Spleen (tissue), 11 donors: Measurements from ENCODE around the gene TNFSF15. TPM values are rescaled to one million over a fixed set of nuclear protein-coding genes. Genes with fewer than 3 reads are reported as not detected.

Experiments
- DNase-seq: peaks from one replicate; pipeline ENCODE4 v3.0.0-alpha.2; 2020
- H3K27ac ChIP-seq, 8 donors: fragments of 200-600 bp; sonication (generic) in 7 of 8; 1 replicate in 4 of 8; 2 replicates in 4 of 8; pipeline versions ENCODE4 v1.5.0 to v1.8.0; 2016 to 2021; ENCODE audit warnings: inconsistent platforms in 4 of 8, mild to moderate bottlenecking in 4 of 8, moderate library complexity in 1 of 8
- H3K27me3 ChIP-seq, 7 donors: fragments of 200-600 bp; sonication (generic) in 6 of 7; replicated peaks in 1 of 7; 1 replicate in 4 of 7; 2 replicates in 3 of 7; pipeline versions ENCODE4 v1.5.0 to v1.8.0; 2016 to 2021; ENCODE audit warnings: inconsistent platforms in 3 of 7, mild to moderate bottlenecking in 1 of 7
- H3K36me3 ChIP-seq, 6 donors: fragments of 200-600 bp; sonication (generic) in 5 of 6; 1 replicate in 4 of 6; 2 replicates in 2 of 6; pipeline versions ENCODE4 v1.5.0 to v1.8.0; 2016 to 2021; ENCODE audit warnings: inconsistent platforms in 2 of 6
- H3K4me1 ChIP-seq, 6 donors: fragments of 200-600 bp; sonication (generic) in 5 of 6; 1 replicate in 3 of 6; 2 replicates in 3 of 6; pipeline versions ENCODE4 v1.5.0 to v1.8.0; 2016 to 2021; ENCODE audit warnings: inconsistent platforms in 3 of 6
- H3K4me3 ChIP-seq, 8 donors: fragments of 200-600 bp; sonication (generic) in 7 of 8; 1 replicate in 4 of 8; 2 replicates in 4 of 8; pipeline versions ENCODE4 v1.5.0 to v1.8.0; 2016 to 2021; ENCODE audit warnings: inconsistent platforms in 4 of 8, mild to moderate bottlenecking in 4 of 8, moderate library complexity in 2 of 8
- H3K9me3 ChIP-seq, 8 donors: fragments of 200-600 bp; sonication (generic) in 7 of 8; 1 replicate in 4 of 8; 2 replicates in 4 of 8; pipeline versions ENCODE4 v1.5.0 to v1.8.0; 2016 to 2021; ENCODE audit warnings: inconsistent platforms in 4 of 8
- CTCF ChIP-seq, 11 experiments: fragments of 200-600 bp in 7 of 11; fragments of 450-650 bp in 4 of 11; sonication (generic) in 4 of 11; IDR thresholded peaks in 8 of 11; conservative IDR thresholded peaks in 3 of 11; 1 replicate in 7 of 11; 2 replicates in 4 of 11; pipeline versions ENCODE4 v1.4.0 to v1.8.0; 2016 to 2021; ENCODE audit warnings: antibody characterized with exemption in 11 of 11, inconsistent platforms in 4 of 11, mild to moderate bottlenecking in 1 of 11
- POLR2A ChIP-seq, 3 donors: fragments of 450-650 bp; IDR thresholded peaks; one replicate each; pipeline ENCODE4 v1.5.1; 2017; ENCODE audit warnings: antibody characterized with exemption in 3 of 3, mild to moderate bottlenecking in 1 of 3
- POLR2AphosphoS5 ChIP-seq, 3 donors: sonication (generic); formaldehyde crosslinking; IDR thresholded peaks; one replicate each; pipeline ENCODE4 v1.5.1; 2017; ENCODE audit warnings: antibody characterized with exemption in 3 of 3
- WGBS, 5 donors: extraction: QIAGEN DNeasy Blood & Tissue Kit in 3 of 5; methylation state at CpG; one replicate each; pipeline versions ENCODE4 v1.1.5 to v1.1.7; 2013 to 2018; 5-methylcytosine and 5-hydroxymethylcytosine counted together
- intact Hi-C: fragments of 100-400 bp; cut with DNase I; formaldehyde crosslinking; loops from one replicate; pipeline ENCODE4 v1.15.0; 2023; ENCODE audit warnings: low total_unique reads
- polyA plus RNA-seq, 3 donors: library from polyadenylated mRNA; stranded (reverse); fragments of 200-250 nt; gene quantifications; one replicate each; pipeline ENCODE4 v1.2.1, GENCODE V29; 2013
- total RNA-seq, 7 donors: library from RNA; depleted of rRNA in 3 of 7; stranded (reverse); fragments of >200 nt in 3 of 7; fragmentation: NEBNext Ultra II Directional in 4 of 7; extraction: Animal tissue kit (Norgen Biotek cat#: 25700) in 4 of 7; gene quantifications; one replicate each; pipeline versions ENCODE4 v1.1.0 to v1.2.1, GENCODE V29; 2016 to 2021
- donor health status: healthy with polysubstance abuse.
- donor health status: DM: no; HTN: no; CAD: no; lungs with moderate emphysema.
- donor health status: DM: no; HTN: no; CAD: no.
- donor health status: Bipolar disorder and iron deficiency.
- donor health status: healthy.
- donor health status: DM: no; HTN: no; CAD: no.
- donor health status: DM: yes; HTN: yes; CAD: no.

The TNFSF15 gene
- total and polyA plus RNA-seq, 10 donors, result 0.22 to 1.8 (median 0.60) TPM

GRCh38 chr9:114761523-114761922 lies 44.3 kb downstream of the TNFSF15 start:
- Histone ChIP-seq H3K9me3 (peaks cover 0 to 8% (median 0%) of the 10 kb centered on the region in 8 donors), H3K27me3 (no peaks in the 10 kb centered on the region), H3K4me3 (no peak overlapping the region), H3K27ac (no peak overlapping the region), H3K36me3 (no peaks in the 10 kb centered on the region), H3K4me1 (no peaks in the 10 kb centered on the region)
- TF ChIP-seq POLR2AphosphoS5 (IDR thresholded peaks at IDR 0.05), result no peak
- DNase-seq, result no peak
- WGBS, 5 donors, result 80 to 93% (median 88%) methylated on average over 2 of the region's 2 CpGs
- intact Hi-C loops, result no loop called here

- H3K36me3 ChIP-seq, result no peaks in the 10 kb centered on the region
- no peak for TF ChIP-seq POLR2AphosphoS5 (IDR thresholded peaks at IDR 0.05)
- TF ChIP-seq POLR2A (IDR thresholded peaks at IDR 0.05), result no peak
- TF ChIP-seq CTCF (IDR thresholded peaks at IDR 0.05 in 8 of 11, conservative IDR thresholded peaks at IDR 0.05 in 3 of 11), result no peak
- intact Hi-C loops, result no loop called here
- no peak overlapping the region for H3K4me3 ChIP-seq
- no peak overlapping the region for H3K27ac ChIP-seq
- peaks cover 0 to 3% (median under 1%) of the 10 kb centered on the region in 6 donors for H3K4me1 ChIP-seq
- WGBS, 5 donors, result 88 to 95% (median 90%) methylated on average over 7 of the region's 7 CpGs
- H3K9me3 ChIP-seq, result peaks cover 0 to 8% (median 0%) of the 10 kb centered on the region in 8 donors
- H3K27me3 ChIP-seq, result no peaks in the 10 kb centered on the region
- no peak for DNase-seq
Observed at GRCh38 chr9:114759512-114760341, 46.1 kb downstream of the TNFSF15 start.

GRCh38 chr9:114757984-114758383 lies 47.9 kb downstream of the TNFSF15 start:
- Histone ChIP-seq H3K4me3 (no peak overlapping the region), H3K9me3 (peaks cover 0 to 8% (median 0%) of the 10 kb centered on the region in 8 donors), H3K36me3 (no peaks in the 10 kb centered on the region), H3K27ac (no peak overlapping the region), H3K4me1 (peaks cover 0 to 15% (median 8%) of the 10 kb centered on the region in 6 donors), H3K27me3 (no peaks in the 10 kb centered on the region)
- WGBS, 5 donors, result 74 to 82% (median 80%) methylated on average over 9 of the region's 9 CpGs
- TF ChIP-seq POLR2A (IDR thresholded peaks at IDR 0.05) (no peak), POLR2AphosphoS5 (IDR thresholded peaks at IDR 0.05) (no peak), CTCF (IDR thresholded peaks at IDR 0.05 in 8 of 11, conservative IDR thresholded peaks at IDR 0.05 in 3 of 11) (no peak)
- intact Hi-C loops, result no loop called here
- DNase-seq, result no peak

- Histone ChIP-seq H3K4me1 (peaks cover 0 to 15% (median 8%) of the 10 kb centered on the region in 6 donors), H3K27ac (no peak overlapping the region), H3K36me3 (no peaks in the 10 kb centered on the region), H3K4me3 (no peak overlapping the region), H3K9me3 (peaks cover 0 to 8% (median 0%) of the 10 kb centered on the region in 8 donors), H3K27me3 (no peaks in the 10 kb centered on the region)
- TF ChIP-seq CTCF (IDR thresholded peaks at IDR 0.05 in 8 of 11, conservative IDR thresholded peaks at IDR 0.05 in 3 of 11), result no peak
- TF ChIP-seq POLR2AphosphoS5 (IDR thresholded peaks at IDR 0.05), result no peak
- no peak for TF ChIP-seq POLR2A (IDR thresholded peaks at IDR 0.05)
- intact Hi-C loops, result no loop called here
- WGBS, 5 donors, result 80 to 97% (median 92%) methylated on average over 2 of the region's 2 CpGs
- DNase-seq, result no peak
Observed at GRCh38 chr9:114757395-114757794, 48.4 kb downstream of the TNFSF15 start.
